COLO668 (cell line): ENCODE measurements around the gene UMOD.

ENCODE experiments used
- DNase-seq: peaks from one replicate; lab custom pipeline; 2025; ENCODE audit not compliant: unreplicated experiment; lab: John Stamatoyannopoulos, UW

Gene UMOD

DNA sequence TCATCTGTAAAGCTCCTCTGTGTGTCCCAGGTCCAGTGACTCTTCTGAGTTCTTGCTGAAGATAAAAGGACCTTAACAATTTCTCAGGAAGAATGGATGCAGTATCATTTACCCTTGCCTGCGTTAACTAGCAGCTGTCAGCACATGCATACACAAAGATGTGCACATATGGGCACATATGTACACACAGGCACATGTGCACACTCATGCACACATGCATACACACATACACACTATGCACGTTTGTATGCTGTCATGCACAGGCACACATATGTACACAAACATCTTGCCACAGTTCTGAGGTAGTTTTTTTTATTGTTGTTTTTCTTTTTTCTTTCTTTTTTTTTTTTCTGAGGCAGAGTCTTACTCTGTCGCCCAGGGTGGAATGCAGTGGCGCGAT is 50.1 kb downstream of the UMOD start:
- DNase-seq, result no peak

GRCh38 chr16:20301840-20302239 is 50.7 kb downstream of the UMOD start:
- DNase-seq, result no peak

DNA sequence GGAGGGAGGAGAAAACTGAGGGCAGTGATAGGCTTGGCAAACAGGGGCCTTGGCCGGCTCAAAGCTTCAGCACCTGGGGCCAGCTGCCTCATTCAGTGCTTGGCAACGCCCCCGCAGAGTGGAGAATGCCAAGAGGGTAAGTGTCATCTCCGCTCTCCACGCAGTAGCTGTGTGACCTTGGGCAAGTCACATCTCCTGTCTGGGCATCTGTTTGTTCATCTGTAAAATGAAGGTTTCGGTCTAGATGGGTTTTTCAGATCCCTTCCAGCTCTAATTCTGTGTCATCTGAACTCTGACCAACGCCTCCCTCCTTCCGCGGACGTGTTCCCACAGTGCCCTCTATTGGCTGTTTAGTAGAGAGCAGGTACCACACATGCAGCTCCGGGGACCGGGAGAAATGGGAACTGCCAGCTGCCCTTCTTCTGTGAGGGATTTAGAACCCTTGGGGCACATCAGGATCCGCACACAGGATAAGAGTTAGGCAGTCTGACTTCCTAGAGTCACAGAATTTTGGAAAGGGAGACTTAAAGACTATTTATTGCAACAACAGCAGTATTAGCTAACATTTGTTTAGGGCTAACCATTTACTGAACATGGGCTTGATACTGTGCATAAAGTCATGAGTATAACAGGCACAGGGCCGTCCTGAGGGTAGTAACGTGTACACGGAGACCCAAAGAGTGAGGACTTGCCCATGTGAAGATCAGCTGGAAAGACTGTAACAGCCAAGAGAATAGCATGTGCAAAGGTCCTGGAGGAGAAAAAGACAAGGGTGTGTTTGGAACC is 52.0 kb downstream of the UMOD start:
- peak; percentile 52 for DNase-seq

GRCh38 chr16:20298452-20298851 is 54.1 kb downstream of the UMOD start:
- no peak for DNase-seq

DNA sequence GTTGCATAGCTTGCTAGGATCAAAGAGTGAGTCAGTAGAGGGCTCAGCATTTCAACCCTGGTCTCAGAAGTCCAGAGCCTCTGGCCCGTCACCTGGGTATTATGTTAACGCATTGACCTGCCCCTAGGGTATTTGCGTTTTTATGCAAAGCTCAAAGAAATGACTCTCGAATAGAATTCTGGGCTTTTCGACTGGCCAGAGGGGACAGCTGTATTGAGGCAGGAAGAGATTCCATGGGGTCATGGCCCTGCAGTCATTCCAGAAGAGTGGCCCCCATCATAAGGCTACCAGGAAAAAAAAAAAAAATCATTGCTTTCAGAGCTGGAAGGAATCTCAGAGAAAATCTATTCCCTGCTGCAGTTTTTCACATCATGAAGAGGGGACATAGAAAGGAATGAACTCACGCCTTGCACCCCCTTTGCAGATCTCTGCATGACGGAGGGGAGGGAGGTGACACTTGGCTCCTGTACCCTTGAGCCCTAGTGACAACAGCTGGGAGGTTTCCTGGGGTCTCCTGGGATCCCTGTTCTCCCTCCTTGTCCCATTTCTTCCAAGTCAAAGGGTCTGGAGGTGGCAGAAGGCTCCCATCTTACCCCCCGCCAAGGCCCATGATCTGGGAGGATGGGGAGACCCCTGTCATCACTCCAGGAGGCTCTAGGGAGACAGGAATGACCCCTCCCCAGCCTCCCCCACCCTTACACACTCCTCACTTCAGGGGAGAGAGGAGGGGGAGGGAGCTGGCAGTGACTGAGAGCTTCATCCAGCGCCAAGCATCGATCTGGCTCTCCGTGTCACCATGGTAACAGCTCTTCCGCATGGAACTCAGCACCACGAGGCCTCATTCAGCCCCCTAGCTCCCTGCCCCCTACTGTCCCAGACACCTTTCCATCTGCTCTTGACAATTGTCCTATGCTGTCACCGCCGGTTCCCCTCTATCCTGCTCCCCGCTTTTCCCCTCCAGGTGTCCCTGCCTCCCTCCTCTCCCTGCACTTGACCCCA is 61.0 kb downstream of the UMOD start:
- no peak for DNase-seq

DNA sequence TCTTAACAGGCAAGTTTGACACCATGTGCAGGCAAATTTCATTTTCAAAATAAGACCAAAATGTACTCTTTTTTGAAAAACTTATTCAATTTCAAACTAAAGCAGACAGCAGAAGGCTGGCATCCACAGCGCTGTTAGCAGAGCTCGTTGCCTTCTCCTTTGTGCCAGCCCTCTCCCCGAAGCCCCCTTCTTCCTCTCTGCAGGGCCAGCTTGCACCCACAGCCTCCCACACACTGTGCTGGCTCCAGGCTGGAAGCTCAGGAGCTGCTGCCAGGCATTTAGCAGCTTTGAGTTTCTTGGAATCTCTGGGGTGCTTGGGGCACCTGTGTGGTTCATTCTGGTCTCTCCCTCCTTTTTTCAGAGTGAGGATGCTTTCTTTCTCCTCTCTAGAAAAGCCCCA is 62.9 kb downstream of the UMOD start:
- DNase-seq, result no peak

- no peak for DNase-seq
Observed at GRCh38 chr16:20285993-20286499, 66.5 kb downstream of the UMOD start.
